Nucleus accumbens (tissue), 56 donors: ENCODE results near the gene DNALI1.

Experiments
- DNase-seq, 56 donors: peaks; one replicate each; lab custom pipeline; 2025; lab: John Stamatoyannopoulos, UW

Gene DNALI1

DNA sequence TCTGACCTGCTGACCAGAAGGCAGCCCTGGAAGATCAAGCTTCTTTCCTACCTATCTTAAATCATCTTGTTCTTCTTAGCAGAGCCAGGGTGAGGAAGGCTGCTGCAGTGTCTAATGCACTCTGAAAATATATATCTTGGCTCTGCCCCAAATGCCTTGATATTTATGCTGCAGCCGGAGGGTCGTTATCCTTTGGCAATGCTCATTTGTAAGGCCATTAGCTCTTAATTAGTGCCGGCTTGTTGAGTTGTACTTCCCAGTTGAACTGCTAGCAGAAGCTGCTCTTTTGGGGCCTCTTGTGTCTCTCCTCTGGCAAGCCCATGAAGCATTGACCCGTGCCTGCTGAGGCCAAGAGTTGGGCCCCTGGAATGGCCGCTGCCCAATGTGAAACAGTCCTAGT lies 43.2 kb downstream of the DNALI1 start:
- DNase-seq, result no peak

DNA sequence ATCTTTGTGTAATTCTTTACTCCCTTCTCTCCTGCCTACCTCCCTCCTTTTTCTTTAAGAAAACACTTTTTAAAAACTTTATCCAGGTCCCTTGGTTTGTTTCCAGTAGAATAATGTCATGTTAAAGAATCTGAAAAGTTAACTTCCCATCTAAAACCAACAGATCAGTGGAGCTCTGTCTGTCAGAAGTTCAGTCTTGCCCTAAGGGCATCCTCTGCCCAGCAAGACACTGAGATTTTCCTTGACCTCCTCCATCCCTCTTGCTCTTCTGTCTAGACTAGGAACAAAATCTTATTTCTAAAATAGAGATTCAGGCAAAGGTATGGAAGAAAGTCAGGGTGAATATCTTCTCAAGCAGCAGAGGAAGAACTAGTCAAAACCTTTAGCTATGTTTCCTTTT lies 44.7 kb downstream of the DNALI1 start:
- no peak for DNase-seq

DNA sequence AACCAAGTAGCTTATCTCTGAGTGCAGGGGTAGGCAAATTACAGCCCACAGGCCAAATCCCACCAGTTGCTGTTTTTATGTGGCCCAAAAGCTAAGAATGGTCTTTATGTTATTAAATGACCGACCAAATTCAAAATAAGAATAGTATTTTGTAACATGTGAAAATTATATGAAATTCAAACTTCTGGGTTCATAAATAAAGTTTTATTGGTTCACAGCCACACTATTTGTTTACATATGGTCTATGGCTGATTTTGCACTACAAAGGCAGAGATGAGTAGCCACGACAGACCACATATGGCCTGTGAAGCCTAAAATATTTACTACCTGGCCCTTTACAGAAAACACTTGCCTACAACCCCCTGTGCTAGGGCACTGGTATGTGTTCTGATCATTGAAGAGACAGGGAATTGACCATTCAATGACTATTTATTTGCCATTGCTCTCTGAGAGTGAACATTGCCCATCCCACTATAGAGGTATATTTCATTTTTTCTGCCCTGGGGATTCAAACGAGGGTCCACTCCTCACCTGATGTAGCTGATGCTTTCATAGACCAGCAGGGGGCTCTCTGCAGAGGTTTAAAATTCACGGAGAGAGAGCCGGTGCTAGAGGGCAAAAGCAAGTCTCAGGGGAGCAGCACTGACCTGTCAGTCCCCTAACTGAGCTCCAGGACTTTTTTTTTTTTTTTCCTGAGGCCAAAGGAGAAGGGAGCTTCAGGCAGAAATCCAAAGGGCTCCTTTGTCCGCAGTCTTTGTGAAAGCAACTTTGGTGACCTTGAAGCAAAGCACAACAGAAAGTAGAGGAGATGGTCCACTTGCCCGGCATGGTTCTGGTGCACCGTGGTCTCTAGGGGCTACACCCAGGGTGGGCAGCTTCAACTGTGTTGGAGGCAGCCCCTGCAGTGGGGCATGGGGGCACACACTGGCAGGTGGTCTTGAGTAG lies 46.3 kb downstream of the DNALI1 start:
- DNase-seq, result peak in 12 of 56 donors; percentile 1 to 38 (median 4)

DNA sequence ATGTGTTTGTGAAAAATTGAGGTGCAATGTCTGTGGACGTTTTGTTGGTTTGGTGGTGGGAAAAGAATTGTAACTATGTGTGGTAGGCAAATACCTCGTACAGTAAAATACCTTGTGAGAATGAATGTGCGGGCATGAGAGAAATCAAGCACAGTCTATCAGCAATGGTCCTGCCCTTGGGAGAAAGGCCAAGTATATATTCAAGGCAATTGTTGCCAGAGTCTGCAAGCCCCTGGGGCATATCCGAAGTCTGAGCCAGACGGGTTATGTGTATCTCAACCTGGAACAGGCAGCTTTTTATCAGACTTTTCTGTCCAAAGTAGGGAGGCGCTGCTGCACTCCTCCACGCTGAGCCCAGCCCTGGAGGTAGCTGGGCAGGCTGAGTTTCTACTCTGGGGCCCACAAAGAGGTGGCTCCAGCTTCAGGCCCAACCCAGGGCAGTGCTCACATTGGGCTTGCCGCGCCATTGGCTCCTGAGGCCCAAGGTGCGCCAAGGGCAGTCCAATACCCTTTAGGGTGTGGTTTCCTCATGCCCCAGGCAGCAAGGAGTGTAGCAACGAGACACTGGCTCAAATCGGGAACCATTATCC lies 48.4 kb downstream of the DNALI1 start:
- no peak for DNase-seq

DNA sequence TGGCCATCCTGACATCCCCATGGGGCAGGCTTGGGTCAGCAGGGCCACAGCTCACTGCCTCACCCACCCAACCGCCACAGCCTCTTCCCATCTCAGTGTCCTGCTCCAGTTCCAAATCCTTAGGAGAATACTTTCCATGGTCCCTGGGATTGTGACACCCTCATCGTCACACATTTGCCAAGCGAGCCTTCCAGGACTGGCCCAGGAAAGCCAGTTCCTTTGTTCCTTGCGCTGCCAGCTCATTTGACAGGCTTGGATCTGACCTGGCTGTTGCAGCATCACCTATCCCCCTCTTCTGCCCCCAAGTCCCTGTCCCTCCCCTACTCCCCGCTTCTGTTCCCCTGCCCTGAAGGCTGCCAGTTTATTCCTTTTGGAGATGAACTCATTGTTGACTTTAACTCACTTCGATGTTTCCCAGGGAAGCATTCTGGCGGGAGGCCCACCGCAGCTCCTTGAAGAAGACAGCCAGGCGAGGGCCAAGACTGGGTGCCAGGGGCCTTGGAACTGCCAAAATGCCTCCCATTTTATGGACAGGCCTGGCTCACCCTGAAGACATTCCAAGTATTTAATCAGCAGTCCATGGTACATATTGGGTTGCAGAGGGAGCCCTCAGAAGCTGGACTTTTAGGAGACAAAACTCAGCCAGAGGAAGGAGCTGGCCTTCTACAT lies 49.2 kb downstream of the DNALI1 start:
- DNase-seq, result peak in 1 of 56 donors; percentile 14

DNA sequence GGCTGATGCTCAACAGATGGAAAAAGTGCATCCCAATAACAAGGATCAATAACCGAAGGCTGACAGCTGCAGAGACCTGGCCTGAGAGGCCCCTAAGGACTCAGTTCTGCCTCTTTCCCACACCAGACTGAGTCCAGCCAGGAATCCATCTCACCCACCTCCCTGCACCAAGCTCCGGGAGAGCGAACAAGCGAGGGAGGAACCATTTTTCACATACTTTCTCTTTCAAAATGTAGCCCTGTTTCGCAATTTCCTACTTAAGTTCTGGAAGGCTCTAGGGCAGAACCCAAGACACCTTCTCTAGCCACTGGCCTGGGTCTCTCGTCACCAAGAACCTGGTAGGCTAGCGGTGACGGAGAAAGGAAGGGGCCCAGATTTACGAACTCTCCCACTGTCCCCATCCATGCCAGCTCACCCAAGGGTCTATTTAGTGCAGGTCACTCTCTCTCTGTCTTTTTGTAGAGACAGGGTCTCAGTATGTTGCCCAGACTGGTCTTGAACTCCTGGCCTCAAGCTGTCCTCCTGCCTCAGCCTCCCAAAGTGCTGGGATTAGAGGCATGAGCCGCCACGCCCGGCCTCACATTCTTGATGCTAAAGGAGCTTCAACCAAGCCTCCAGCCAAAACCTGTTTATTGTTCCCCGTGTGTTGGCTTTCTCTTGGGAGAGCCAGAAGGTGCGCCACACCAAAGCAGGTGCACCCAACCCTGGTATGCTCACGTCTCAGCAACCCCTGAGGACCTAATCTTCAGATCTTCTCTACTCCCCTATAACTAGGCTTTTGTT lies 49.9 kb downstream of the DNALI1 start:
- DNase-seq, result no peak

DNA sequence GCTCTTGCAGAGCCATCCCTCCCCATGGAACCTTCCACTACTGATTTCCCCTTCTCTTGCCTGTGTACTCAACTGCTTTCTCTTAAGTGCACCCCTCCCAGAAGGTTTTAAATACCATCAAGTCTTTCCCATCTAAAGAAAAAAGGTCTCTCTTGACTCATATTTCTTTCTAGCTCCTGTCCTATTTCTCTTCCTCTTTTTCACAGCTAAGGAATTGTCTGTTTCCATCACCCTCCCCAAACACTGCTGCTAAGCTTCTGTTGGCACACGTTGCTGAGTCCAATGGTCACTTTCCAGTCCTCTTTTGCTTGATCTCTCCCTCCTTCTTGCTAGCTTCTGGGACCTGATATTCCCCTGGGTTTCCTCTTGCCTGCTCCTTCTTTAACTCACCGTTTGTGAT lies 52.3 kb downstream of the DNALI1 start:
- DNase-seq, result no peak

DNA sequence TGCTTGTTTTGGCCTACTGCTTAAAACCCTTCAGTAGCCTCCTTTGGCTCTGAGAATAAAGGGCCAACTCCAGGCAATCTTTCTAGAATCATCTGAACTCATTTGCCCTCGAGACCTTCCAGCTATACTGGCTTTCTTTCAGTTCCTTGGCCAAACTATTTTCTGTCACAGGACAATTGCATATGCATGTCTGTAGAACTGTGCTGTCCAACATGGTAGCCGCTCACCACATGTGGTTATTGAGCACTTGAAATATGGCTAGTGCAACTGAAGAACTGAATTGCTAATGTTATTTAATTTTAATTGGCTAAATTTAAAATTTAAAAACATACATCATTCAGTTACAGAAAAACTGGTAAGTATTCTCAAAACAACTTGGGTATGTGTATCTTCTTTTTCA lies 53.3 kb downstream of the DNALI1 start:
- DNase-seq, result no peak

DNA sequence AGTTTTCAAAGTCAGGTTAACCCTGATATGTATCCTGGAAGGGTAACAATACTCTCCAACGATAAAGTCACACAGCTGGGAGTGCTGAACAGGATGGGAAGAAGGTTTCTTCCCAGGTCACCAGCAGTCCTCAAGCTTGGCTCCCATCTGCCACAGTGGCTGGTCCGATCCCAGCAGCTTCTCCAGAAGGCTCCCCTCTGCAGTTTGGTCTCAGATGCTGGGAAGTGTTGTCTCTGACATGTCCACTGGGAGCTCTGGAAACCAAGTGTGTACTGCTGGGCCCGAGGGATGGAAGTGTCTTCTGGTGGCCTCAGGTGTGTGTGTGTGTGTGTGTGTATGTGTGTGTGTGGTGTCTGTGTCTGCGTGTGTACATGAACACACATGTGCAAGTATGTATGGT lies 55.4 kb downstream of the DNALI1 start:
- DNase-seq, result no peak

DNA sequence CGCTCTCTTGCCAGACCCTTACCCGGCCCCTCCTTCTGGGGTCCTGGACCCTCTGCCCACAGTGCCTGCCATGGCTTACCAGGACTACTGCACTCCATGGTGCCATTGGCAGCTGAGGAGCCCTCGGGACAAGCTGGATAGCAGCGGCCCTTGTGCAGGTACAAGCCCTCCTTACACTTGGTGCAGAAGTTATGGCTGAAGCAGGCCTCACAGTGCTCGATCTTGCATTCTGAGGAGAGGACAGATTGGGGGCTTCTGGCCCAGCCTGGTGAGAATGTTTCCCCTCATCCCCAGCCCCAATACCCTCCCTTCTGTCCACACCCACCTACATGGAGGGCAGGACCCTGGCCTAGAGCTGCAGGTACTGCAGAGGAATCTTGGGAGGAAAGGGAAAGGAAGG lies 57.4 kb downstream of the DNALI1 start:
- no peak for DNase-seq

DNA sequence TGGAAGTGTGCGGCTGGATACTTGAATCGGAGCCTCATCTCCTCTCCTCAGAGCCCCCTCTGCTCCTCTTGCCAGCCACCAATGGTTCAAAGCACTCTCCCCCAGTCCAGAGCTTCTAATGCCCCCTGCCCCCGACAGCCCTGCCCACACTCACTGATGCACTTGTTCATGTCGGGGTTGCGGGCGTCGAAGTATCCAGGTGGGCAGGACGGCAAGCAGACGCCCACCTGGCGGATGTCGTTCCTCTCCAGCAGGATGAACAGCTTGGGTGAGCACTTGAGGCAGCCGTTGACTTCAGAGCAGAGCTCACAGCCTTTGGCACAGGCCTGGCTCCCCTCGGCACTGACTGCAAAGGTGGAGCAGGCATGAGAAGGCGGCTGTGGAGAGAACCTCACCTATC lies 59.6 kb downstream of the DNALI1 start:
- no peak for DNase-seq
